ENCODE data around the gene HEATR9. TPM values are rescaled to one million over a fixed set of nuclear protein-coding genes. Genes with fewer than 3 reads are reported as not detected.

The HEATR9 gene
- total and polyA plus RNA-seq, 2 of the 13 experiments (the other 11 are each of a cell fraction or from before 2014, with no cell fraction given), result not detected

- WGBS (ENCODE audit: low lambda C conversion rate), result 98% methylated on average over 19 of the region's 19 CpGs
- no peaks in the 10 kb centered on the region for H3K27me3 ChIP-seq (ENCODE audit: control insufficient read depth in 1 of 2, insufficient read depth in 2 of 2, low read length in 2 of 2)
- H3K9ac ChIP-seq (ENCODE audit: insufficient read depth, low read depth, low read length), result no peak overlapping the region
- peak; percentile 21 for TF ChIP-seq PRPF4 (IDR thresholded peaks at IDR 0.05; ENCODE audit: low read depth, low read length, poor library complexity, severe bottlenecking)
- TF ChIP-seq AGO2 (optimal IDR thresholded peaks at IDR 0.05; ENCODE audit: low read depth, low read length), result peak; percentile 45
- TF ChIP-seq POLR2G (IDR thresholded peaks at IDR 0.05; ENCODE audit: low read depth, low read length), result 0 out of 2 replicates have a peak, but pooled peaks have one; percentile 25
- TF ChIP-seq SOX13 (IDR thresholded peaks at IDR 0.05), result no peak
- no peak for TF ChIP-seq SOX13 (CRISPR knock-in tag; conservative IDR thresholded peaks at IDR 0.05 in 1 of 2, IDR thresholded peaks at IDR 0.05 in 1 of 2)
- H3K36me3 ChIP-seq (replicated peaks in 1 of 2; ENCODE audit: control insufficient read depth in 1 of 2, insufficient read depth in 2 of 2, low read length in 2 of 2), result peaks cover 15 to 56% of the 10 kb centered on the region in 2 experiments
- no peak for ATAC-seq
- ChIA-PET CTCF (ENCODE audit: low intra/inter-chr PET ratio, low total read pairs) (no interaction called here), POLR2A (no interaction called here)
- H3K4me1 ChIP-seq (ENCODE audit: insufficient read depth, low read length), result peaks cover 34% of the 10 kb centered on the region
- H3K4me2 ChIP-seq (ENCODE audit: low read depth, low read length), result no peak overlapping the region
- in situ Hi-C loops (cut with HindIII; ENCODE audit: extremely low pct_ligation_motif_present, low pct_unique_long_range_greater_than_20kb), result no loop called here
- H3K27ac ChIP-seq (ENCODE audit: extremely low read length, insufficient read depth, low read length), result no peak overlapping the region
- no peak for FAIRE-seq
- DNase-seq (ENCODE audit: low spot score), result no peak
- no peaks in the 10 kb centered on the region for H3K9me3 ChIP-seq (ENCODE audit: low read length)
- no peak overlapping the region for H3K4me3 ChIP-seq (replicated peaks in 1 of 3; ENCODE audit: insufficient read depth in 1 of 3, low read depth in 2 of 3, low read length in 3 of 3)
- H3K79me2 ChIP-seq (ENCODE audit: insufficient read depth, low read length), result no peaks in the 10 kb centered on the region
- no peak overlapping the region for H2AFZ ChIP-seq (ENCODE audit: low read length)
- 0 out of 2 replicates have a peak, but pooled peaks cover 5% of the 10 kb centered on the region for H4K20me1 ChIP-seq (ENCODE audit: insufficient read depth, low read length)
- BruUV-seq (replicated peaks), result TSS peak; percentile 67
- intact Hi-C loops (cut with micrococcal nuclease; ENCODE audit: unreplicated experiment), result no loop called here
These were observed 24.1 kb downstream of the HEATR9 start for GRCh38 chr17:35844547-35844946.

- no peak overlapping the region for H3K9ac ChIP-seq (ENCODE audit: insufficient read depth, low read depth, low read length)
- ATAC-seq, result no peak
- no peak overlapping the region for H3K27ac ChIP-seq (ENCODE audit: extremely low read length, insufficient read depth, low read length)
- H3K36me3 ChIP-seq (replicated peaks in 1 of 2; ENCODE audit: control insufficient read depth in 1 of 2, insufficient read depth in 2 of 2, low read length in 2 of 2), result peaks cover 15 to 57% of the 10 kb centered on the region in 2 experiments
- POLR2A ChIA-PET, result no interaction called here
- TF ChIP-seq PPARG (CRISPR knock-in tag; conservative IDR thresholded peaks at IDR 0.05) (no peak), FOXA3 (CRISPR knock-in tag; IDR thresholded peaks at IDR 0.05) (0 out of 2 replicates have a peak, but pooled peaks have one; percentile 6), HNF4A (CRISPR knock-in tag; IDR thresholded peaks at IDR 0.05) (peak; percentile 55), FOXP4 (CRISPR knock-in tag; IDR thresholded peaks at IDR 0.05) (0 out of 2 replicates have a peak, but pooled peaks have one; percentile 18), PAXIP1 (CRISPR knock-in tag; conservative IDR thresholded peaks at IDR 0.05) (0 out of 2 replicates have a peak, but pooled peaks have one; percentile 53), EED (CRISPR knock-in tag; IDR thresholded peaks at IDR 0.05) (no peak), ZNF652 (CRISPR knock-in tag; IDR thresholded peaks at IDR 0.05; ENCODE audit: borderline replicate concordance, low read depth) (peak; percentile 90)
- 0 out of 2 replicates have a peak, but pooled peaks cover 5% of the 10 kb centered on the region for H4K20me1 ChIP-seq (ENCODE audit: insufficient read depth, low read length)
- FAIRE-seq, result no peak
- H2AFZ ChIP-seq (ENCODE audit: low read length), result no peak overlapping the region
- in situ Hi-C loops (cut with HindIII; ENCODE audit: extremely low pct_ligation_motif_present, low pct_unique_long_range_greater_than_20kb) (no loop called here), intact Hi-C loops (cut with micrococcal nuclease; ENCODE audit: unreplicated experiment) (no loop called here)
- BruUV-seq (replicated peaks), result no TSS peak
- no peak overlapping the region for H3K4me2 ChIP-seq (ENCODE audit: low read depth, low read length)
- no peak overlapping the region for H3K4me3 ChIP-seq (replicated peaks in 1 of 3; ENCODE audit: insufficient read depth in 1 of 3, low read depth in 2 of 3, low read length in 3 of 3)
- CTCF ChIA-PET (ENCODE audit: low intra/inter-chr PET ratio, low total read pairs), result no interaction called here
- no peaks in the 10 kb centered on the region for H3K79me2 ChIP-seq (ENCODE audit: insufficient read depth, low read length)
- DNase-seq (ENCODE audit: low spot score), result no peak
- H3K27me3 ChIP-seq (ENCODE audit: control insufficient read depth in 1 of 2, insufficient read depth in 2 of 2, low read length in 2 of 2), result no peaks in the 10 kb centered on the region
- H3K4me1 ChIP-seq (ENCODE audit: insufficient read depth, low read length), result peaks cover 34% of the 10 kb centered on the region
- WGBS (ENCODE audit: low lambda C conversion rate), result 98% methylated on average over 2 of the region's 2 CpGs
- H3K9me3 ChIP-seq (ENCODE audit: low read length), result no peaks in the 10 kb centered on the region
These were observed 25.0 kb downstream of the HEATR9 start for GRCh38 chr17:35843698-35844097.

Measured in HepG2 (cell line).